Bronchial epithelial cell (primary cell): ENCODE data around the gene CEACAM16. TPM values are rescaled to one million over a fixed set of nuclear protein-coding genes. Genes with fewer than 3 reads are reported as not detected.
"Not testable (repeated sequence)": the region's sequence is repeated elsewhere in the genome, so short reads cannot be mapped to it uniquely, and the experiment has no call there.

Experiments
- DNase-seq: peaks from one replicate; pipeline ENCODE4 v3.0.0-alpha.2; 2010; ENCODE audit warnings: low read depth
- FAIRE-seq: peaks from 2 replicates; lab custom pipeline; 2011; peaks lifted over from hg19 to GRCh38; lab: Jason Lieb, UNC
- H3K27me3 ChIP-seq: 2 replicates; pipeline ENCODE4 v1.5.1; 2011; ENCODE audit warnings: low read length; ENCODE audit not compliant: control insufficient read depth, insufficient read depth
- H3K36me3 ChIP-seq: 2 replicates; pipeline ENCODE4 v1.5.1; 2011; ENCODE audit warnings: low read length; ENCODE audit not compliant: control insufficient read depth, insufficient read depth
- H3K4me3 ChIP-seq: 2 replicates; pipeline ENCODE4 v1.5.1; 2011; ENCODE audit warnings: mild to moderate bottlenecking, low read depth, low read length, control low read depth
- CTCF ChIP-seq: IDR thresholded peaks from 2 replicates; pipeline ENCODE4 v1.5.1; 2011; ENCODE audit warnings: mild to moderate bottlenecking, moderate library complexity, low read length, control low read depth, inconsistent platforms; ENCODE audit not compliant: insufficient read depth, severe bottlenecking
- total RNA-seq: library from RNA; depleted of rRNA; stranded (reverse); fragments of >200 nt; gene quantifications from 2 replicates; pipeline ENCODE4 v1.2.1, GENCODE V29; 2014

Gene CEACAM16
- total RNA-seq, 1 donor from 2014 or later: not detected

GRCh38 chr19:44681992-44682790, 16.8 kb upstream of the CEACAM16 start:
- FAIRE-seq: no peak
- no peak for TF ChIP-seq CTCF

GRCh38 chr19:44682807-44683206, 16.1 kb upstream of the CEACAM16 start:
- no peak for FAIRE-seq

More at GRCh38 chr19:44681992-44682790, 16.8 kb upstream of the CEACAM16 start:
- no peak for DNase-seq
- H3K27me3 ChIP-seq: no peaks in the 10 kb centered on the region
- no peak overlapping the region for H3K4me3 ChIP-seq
- peaks cover 7% of the 10 kb centered on the region for H3K36me3 ChIP-seq

GRCh38 chr19:44683434-44684210, 15.3 kb upstream of the CEACAM16 start:
- Histone ChIP-seq H3K4me3 (no peak overlapping the region), H3K36me3 (peaks cover 7% of the 10 kb centered on the region), H3K27me3 (no peaks in the 10 kb centered on the region)
- TF ChIP-seq CTCF: no peak
- DNase-seq (no peak), FAIRE-seq (no peak)

More at GRCh38 chr19:44682807-44683206, 16.1 kb upstream of the CEACAM16 start:
- no peak for DNase-seq
- peaks cover 7% of the 10 kb centered on the region for H3K36me3 ChIP-seq
- H3K4me3 ChIP-seq: no peak overlapping the region
- H3K27me3 ChIP-seq: no peaks in the 10 kb centered on the region
- TF ChIP-seq CTCF: no peak

- H3K36me3 ChIP-seq, DNase-seq, H3K27me3 ChIP-seq, FAIRE-seq, H3K4me3 ChIP-seq: not testable (repeated sequence)
These were observed 14.6 kb upstream of the CEACAM16 start for GRCh38 chr19:44684396-44684795.

GRCh38 chr19:44684892-44685863, 13.8 kb upstream of the CEACAM16 start:
- Histone ChIP-seq H3K4me3 (no peak overlapping the region), H3K27me3 (no peaks in the 10 kb centered on the region), H3K36me3 (peaks cover 3% of the 10 kb centered on the region)
- DNase-seq (peak; percentile 84), FAIRE-seq (no peak)
- TF ChIP-seq CTCF: no peak
